HCT116 (cell line): Measurements from ENCODE around the gene SORCS2. TPM values are rescaled to one million over a fixed set of nuclear protein-coding genes. Genes with fewer than 3 reads are reported as not detected.
A peak's percentile ranks its signal among the peaks of the same experiment; 100 is the strongest.

Source experiments
- ATAC-seq: fragments of 200-7000 bp; cut with Tn5 transposase; 2 replicates; pipeline ENCODE4 v1.9.1; 2020; ENCODE audit warnings: mild to moderate bottlenecking, moderate library complexity
- BruUV-seq: library from RNA; stranded (reverse); fragments of 400-500 nt; replicated peaks from 2 replicates; lab custom pipeline; 2021; lab: Mats Ljungman, UMichigan
- CTCF ChIA-PET: fragments of 300-600 bp; sonication (Branson Sonifier 250); formaldehyde crosslinking; loops from one replicate; lab custom pipeline; 2021; ENCODE audit warnings: antibody characterized with exemption; lab: Charles Lee
- POLR2A ChIA-PET: fragments of 300-600, 350-600 bp; sonication (Branson Sonifier 250); formaldehyde crosslinking; loops from one replicate; lab custom pipeline; 2021; ENCODE audit warnings: antibody characterized with exemption; lab: Charles Lee
- RAD21 ChIA-PET, 2 experiments: fragments of 300-600 bp; sonication (Branson Sonifier 250); formaldehyde crosslinking; loops; one replicate each; lab custom pipeline; 2023; ENCODE audit warnings: low total read pairs in 2 of 2; ENCODE audit not compliant: uncharacterized antibody in 2 of 2, unreplicated experiment in 2 of 2, low non-redundant PET in 1 of 2; lab: Charles Lee
- DNase-seq: peaks from one replicate; pipeline ENCODE4 v3.0.0-alpha.2; 2010; ENCODE audit warnings: low read depth, low spot score
- H2AFZ ChIP-seq: fragments of 200-600 bp; shearing (Covaris generic), sonication (generic); 2 replicates; pipeline ENCODE4 v1.6.1; 2017; ENCODE audit warnings: low read depth, mixed run types, mixed read lengths, antibody characterized with exemption, low read length; ENCODE audit not compliant: poor library complexity, severe bottlenecking
- H3K27ac ChIP-seq: 2 replicates; pipeline ENCODE4 v1.5.1; 2012; ENCODE audit warnings: low read depth, low read length
- H3K27me3 ChIP-seq: fragments of 200-600 bp; sonication (generic); 2 replicates; pipeline ENCODE4 v1.6.1; 2016; ENCODE audit warnings: mixed run types, low read length, mixed read lengths; ENCODE audit not compliant: insufficient read depth
- H3K36me3 ChIP-seq, 2 experiments: fragments of 200-500 bp in 1 of 2; fragments of 200-600 bp in 1 of 2; sonication (Bioruptor generic) in 1 of 2; sonication (generic) in 1 of 2; 2 replicates each; pipeline versions ENCODE4 v1.5.1 to v1.6.1; 2014 to 2016; ENCODE audit warnings: low read length in 2 of 2, inconsistent platforms in 1 of 2, mixed read lengths in 1 of 2, mixed run types in 1 of 2; ENCODE audit not compliant: insufficient read depth in 2 of 2, control insufficient read depth in 1 of 2
- H3K4me1 ChIP-seq, 2 experiments: fragments of 200-600 bp in 1 of 2; sonication (generic) in 1 of 2; 2 replicates each; pipeline versions ENCODE4 v1.5.1 to v1.6.1; 2012 to 2017; ENCODE audit warnings: low read length in 2 of 2, inconsistent platforms in 1 of 2, mild to moderate bottlenecking in 1 of 2, mixed read lengths in 1 of 2, mixed run types in 1 of 2, moderate library complexity in 1 of 2; ENCODE audit not compliant: insufficient read depth in 2 of 2, control insufficient read depth in 1 of 2
- H3K4me2 ChIP-seq: fragments of 200-600 bp; sonication (generic); 2 replicates; pipeline ENCODE4 v1.6.1; 2017; ENCODE audit warnings: mixed run types, low read length, mixed read lengths
- H3K4me3 ChIP-seq, 2 experiments: fragments of 200-600 bp in 1 of 2; sonication (generic) in 1 of 2; replicated peaks in 1 of 2; 2 replicates each; pipeline ENCODE4 v1.5.1; 2011 to 2016; ENCODE audit warnings: low read length in 2 of 2, control low read depth in 1 of 2, low read depth in 1 of 2, mild to moderate bottlenecking in 1 of 2, mixed read lengths in 1 of 2, mixed run types in 1 of 2
- H3K79me2 ChIP-seq: fragments of 200-600 bp; sonication (generic); 2 replicates; pipeline ENCODE4 v1.6.1; 2017; ENCODE audit warnings: mild to moderate bottlenecking, mixed run types, low read length, moderate library complexity, mixed read lengths; ENCODE audit not compliant: insufficient read depth
- H3K9ac ChIP-seq: fragments of 200-600 bp; sonication (generic); 2 replicates; pipeline ENCODE4 v1.6.1; 2016; ENCODE audit warnings: low read length, mixed read lengths
- H3K9me2 ChIP-seq: fragments of 200-600 bp; sonication (generic), shearing (Covaris generic); 2 replicates; pipeline ENCODE4 v1.6.1; 2017; ENCODE audit warnings: mixed run types, mild to moderate bottlenecking, moderate library complexity; ENCODE audit not compliant: insufficient read depth
- H3K9me3 ChIP-seq, 2 experiments: fragments of 200-500 bp in 1 of 2; fragments of 200-600 bp in 1 of 2; sonication (Bioruptor generic) in 1 of 2; sonication (generic) in 1 of 2; 2 replicates each; pipeline ENCODE4 v1.6.1; 2014 to 2017; ENCODE audit warnings: low read length in 2 of 2, mixed read lengths in 2 of 2, inconsistent platforms in 1 of 2, low read depth in 1 of 2, mild to moderate bottlenecking in 1 of 2, mixed run types in 1 of 2, moderate library complexity in 1 of 2; ENCODE audit not compliant: control insufficient read depth in 1 of 2, insufficient read depth in 1 of 2
- H4K20me1 ChIP-seq: fragments of 200-600 bp; sonication (generic), shearing (Covaris generic); 2 replicates; pipeline ENCODE4 v1.6.1; 2017; ENCODE audit warnings: mixed run types, mild to moderate bottlenecking, moderate library complexity; ENCODE audit not compliant: insufficient read depth
- CEBPB ChIP-seq: IDR thresholded peaks from 2 replicates; pipeline ENCODE4 v1.6.1; 2012; ENCODE audit warnings: low read depth
- EZH2 ChIP-seq: fragments of 200-600 bp; sonication (generic); IDR thresholded peaks from 2 replicates; pipeline ENCODE4 v1.6.1; 2017; ENCODE audit warnings: antibody characterized with exemption, mixed run types
- FOSL1 ChIP-seq: IDR thresholded peaks from 2 replicates; pipeline ENCODE4 v1.6.1; 2012; ENCODE audit warnings: low read depth
- POLR2A ChIP-seq: IDR thresholded peaks from 2 replicates; pipeline ENCODE4 v1.7.0; 2011; ENCODE audit warnings: borderline replicate concordance; ENCODE audit not compliant: insufficient read depth, insufficient read length; ENCODE audit errors: extremely low read depth
- ZNF274 ChIP-seq: fragments of 200-500 bp; sonication (Bioruptor generic); IDR thresholded peaks from 2 replicates; pipeline ENCODE4 v1.6.1; 2014; ENCODE audit warnings: mild to moderate bottlenecking, low read depth, low read length, inconsistent platforms
- intact Hi-C: fragments of 100-400 bp; cut with micrococcal nuclease; formaldehyde crosslinking; loops from 2 replicates; pipeline ENCODE4 v1.10.0; 2022
- total RNA-seq: library from RNA; stranded (reverse); gene quantifications from one replicate; pipeline ENCODE4 v1.2.1, GENCODE V29; 2021; ENCODE audit not compliant: unreplicated experiment
- TF ChIP-seq, protein P1 (sequence below): IDR thresholded peaks from 2 replicates; pipeline ENCODE4 v1.6.1; 2012

Gene SORCS2
- total RNA-seq, 1 experiment from 2014 or later = 0.37 TPM

DNA sequence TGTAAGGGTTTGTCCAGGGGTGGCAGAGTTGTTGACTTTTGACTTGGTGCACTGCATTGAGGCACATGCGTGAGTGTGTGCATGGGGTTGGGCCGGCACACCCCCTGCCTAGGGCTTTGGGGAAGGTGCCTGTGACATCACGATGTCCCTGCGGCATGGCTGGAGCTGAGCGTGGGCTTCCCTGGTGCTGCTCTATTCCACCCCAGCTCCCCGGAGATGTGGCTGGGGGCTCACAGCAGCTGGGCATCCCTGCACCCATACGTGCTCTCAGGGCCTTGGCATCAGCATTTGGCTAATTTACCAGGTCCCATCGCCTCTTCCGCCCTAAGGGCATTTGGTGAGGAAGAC is 236.7 kb downstream of the SORCS2 start:
- RAD21 ChIA-PET = no interaction called here
- POLR2A ChIA-PET = no interaction called here
- Histone ChIP-seq H4K20me1 (no peaks in the 10 kb centered on the region), H3K36me3 (no peaks in the 10 kb centered on the region), H2AFZ (no peak overlapping the region), H3K9ac (no peak overlapping the region), H3K9me3 (no peaks in the 10 kb centered on the region), H3K9me2 (no peaks in the 10 kb centered on the region), H3K27ac (no peak overlapping the region), H3K4me2 (no peak overlapping the region), H3K4me1 (peaks cover 23 to 26% of the 10 kb centered on the region in 2 experiments), H3K79me2 (no peaks in the 10 kb centered on the region), H3K4me3 (no peak overlapping the region), H3K27me3 (no peaks in the 10 kb centered on the region)
- no peak for ATAC-seq
- intact Hi-C loops = no loop called here
- TF ChIP-seq FOSL1 (no peak), CEBPB (no peak), POLR2A (no peak), EZH2 (no peak)
- TF ChIP-seq, protein P1, sequence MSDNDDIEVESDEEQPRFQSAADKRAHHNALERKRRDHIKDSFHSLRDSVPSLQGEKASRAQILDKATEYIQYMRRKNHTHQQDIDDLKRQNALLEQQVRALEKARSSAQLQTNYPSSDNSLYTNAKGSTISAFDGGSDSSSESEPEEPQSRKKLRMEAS = no peak
- DNase-seq = no peak
- BruUV-seq = no TSS peak
- CTCF ChIA-PET = no interaction called here

DNA sequence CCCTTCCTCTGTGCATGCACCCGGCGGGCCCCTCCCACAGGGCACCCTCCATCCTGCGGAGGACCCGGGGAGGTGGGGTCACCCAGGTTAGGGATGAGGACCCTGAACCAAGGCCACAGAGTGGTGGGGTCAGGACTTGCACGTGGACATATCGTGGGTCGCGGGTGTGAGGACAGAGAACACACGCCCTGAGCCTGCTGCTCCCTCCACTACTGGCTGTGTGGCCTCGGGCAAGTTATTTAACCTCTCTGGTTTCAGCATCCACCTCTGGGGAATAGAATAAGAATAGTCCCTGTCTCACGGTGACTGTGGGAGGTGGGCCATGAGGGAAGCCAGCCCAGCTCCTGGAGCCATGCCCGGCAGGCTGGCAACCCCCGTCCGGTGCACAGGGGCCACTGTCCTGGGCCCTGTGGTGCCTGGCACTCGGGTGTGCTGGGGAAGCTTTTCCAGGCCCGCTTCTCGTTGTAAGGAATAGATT is 237.3 kb downstream of the SORCS2 start:
- Histone ChIP-seq H3K4me1 (peaks cover 26 to 31% of the 10 kb centered on the region in 2 experiments), H3K9me3 (no peaks in the 10 kb centered on the region), H3K79me2 (no peaks in the 10 kb centered on the region), H3K9ac (no peak overlapping the region), H3K4me2 (peak overlapping the region; percentile 70), H3K4me3 (no peak overlapping the region), H3K27me3 (no peaks in the 10 kb centered on the region), H3K27ac (no peak overlapping the region), H3K9me2 (no peaks in the 10 kb centered on the region), H4K20me1 (no peaks in the 10 kb centered on the region), H3K36me3 (no peaks in the 10 kb centered on the region), H2AFZ (no peak overlapping the region)
- POLR2A ChIA-PET = no interaction called here
- BruUV-seq = no TSS peak
- RAD21 ChIA-PET = no interaction called here
- TF ChIP-seq ZNF274 = no peak
- CTCF ChIA-PET = no interaction called here
- intact Hi-C loops = no loop called here
- ATAC-seq (no peak), DNase-seq (no peak)
